H1 (cell line): ENCODE results near the gene FHIT.

ENCODE experiments used
- CTCF ChIP-seq, 3 experiments: IDR thresholded peaks; 1 replicate in 2 of 3; 2 replicates in 1 of 3; pipeline versions ENCODE4 v1.5.1 to v1.6.1; 2011; ENCODE audit warnings: low read length in 3 of 3, mild to moderate bottlenecking in 3 of 3, inconsistent platforms in 2 of 3, low read depth in 1 of 3, moderate library complexity in 1 of 3; ENCODE audit not compliant: insufficient read depth in 1 of 3; ENCODE audit errors: control extremely low read depth in 1 of 3
- EZH2 ChIP-seq: fragments of 200-600 bp; sonication (generic); IDR thresholded peaks from 2 replicates; pipeline ENCODE4 v1.7.1; 2012; ENCODE audit warnings: low read depth, mild to moderate bottlenecking, moderate library complexity, low read length, inconsistent platforms; ENCODE audit not compliant: severe bottlenecking
- KDM1A ChIP-seq: fragments of 200-600, 300-600 bp; sonication (generic); IDR thresholded peaks from 2 replicates; pipeline ENCODE4 v1.7.1; 2016; ENCODE audit warnings: mild to moderate bottlenecking, low read length, borderline replicate concordance
- MAFK ChIP-seq: IDR thresholded peaks from 2 replicates; pipeline ENCODE4 v1.6.1; 2012; ENCODE audit warnings: low read depth, mild to moderate bottlenecking, improper control_type of control experiment, low read length
- NRF1 ChIP-seq: IDR thresholded peaks from 2 replicates; pipeline ENCODE4 v1.6.1; 2011; ENCODE audit warnings: mild to moderate bottlenecking, low read depth, low read length, improper control_type of control experiment
- PHF8 ChIP-seq: fragments of 200-600 bp; sonication (generic); conservative IDR thresholded peaks from 2 replicates; pipeline ENCODE4 v1.7.1; 2012; ENCODE audit warnings: low read depth, mild to moderate bottlenecking, inconsistent platforms, low read length, moderate library complexity
- POLR2A ChIP-seq, 2 experiments: IDR thresholded peaks; 1 replicate in 1 of 2; 2 replicates in 1 of 2; pipeline ENCODE4 v1.6.1; 2011; ENCODE audit warnings: low read depth in 2 of 2, low read length in 2 of 2, mild to moderate bottlenecking in 2 of 2; ENCODE audit errors: control extremely low read depth in 1 of 2
- POLR2AphosphoS5 ChIP-seq: IDR thresholded peaks from 2 replicates; pipeline ENCODE4 v1.6.1; 2011; ENCODE audit warnings: low read depth, low read length
- SP2 ChIP-seq: IDR thresholded peaks from 2 replicates; pipeline ENCODE4 v1.6.1; 2012; ENCODE audit warnings: mild to moderate bottlenecking, low read length, inconsistent platforms
- YY1 ChIP-seq: IDR thresholded peaks from 2 replicates; pipeline ENCODE4 v1.6.1; 2011; ENCODE audit warnings: low read depth, mild to moderate bottlenecking, low read length

GRCh38 chr3:60622349-60622748 lies 628.9 kb downstream of the FHIT start:
- TF ChIP-seq SP2 = no peak
- no peak for TF ChIP-seq NRF1
- TF ChIP-seq CTCF (IDR thresholded peaks at IDR 0.05; ENCODE audit: control extremely low read depth in 1 of 3, insufficient read depth in 1 of 3, low read depth in 1 of 3, low read length in 3 of 3) = no peak
- TF ChIP-seq PHF8 = no peak
- no peak for TF ChIP-seq EZH2
- TF ChIP-seq MAFK = no peak
- no peak for TF ChIP-seq YY1
- TF ChIP-seq POLR2AphosphoS5 = no peak
- TF ChIP-seq KDM1A = no peak
- TF ChIP-seq POLR2A (IDR thresholded peaks at IDR 0.05; ENCODE audit: control extremely low read depth in 1 of 2, low read depth in 2 of 2, low read length in 2 of 2) = no peak
